Measurements from ENCODE around the gene ID3.
A peak's percentile ranks its signal among the peaks of the same experiment; 100 is the strongest.
"Not testable (repeated sequence)": the region's sequence is repeated elsewhere in the genome, so short reads cannot be mapped to it uniquely, and the experiment has no call there.

Gene ID3

GRCh38 chr1:23554127-23554480, 5.2 kb downstream of the ID3 start:
- FAIRE-seq, result no peak
- no peak for DNase-seq (ENCODE audit: insufficient read length, low spot score)

DNA sequence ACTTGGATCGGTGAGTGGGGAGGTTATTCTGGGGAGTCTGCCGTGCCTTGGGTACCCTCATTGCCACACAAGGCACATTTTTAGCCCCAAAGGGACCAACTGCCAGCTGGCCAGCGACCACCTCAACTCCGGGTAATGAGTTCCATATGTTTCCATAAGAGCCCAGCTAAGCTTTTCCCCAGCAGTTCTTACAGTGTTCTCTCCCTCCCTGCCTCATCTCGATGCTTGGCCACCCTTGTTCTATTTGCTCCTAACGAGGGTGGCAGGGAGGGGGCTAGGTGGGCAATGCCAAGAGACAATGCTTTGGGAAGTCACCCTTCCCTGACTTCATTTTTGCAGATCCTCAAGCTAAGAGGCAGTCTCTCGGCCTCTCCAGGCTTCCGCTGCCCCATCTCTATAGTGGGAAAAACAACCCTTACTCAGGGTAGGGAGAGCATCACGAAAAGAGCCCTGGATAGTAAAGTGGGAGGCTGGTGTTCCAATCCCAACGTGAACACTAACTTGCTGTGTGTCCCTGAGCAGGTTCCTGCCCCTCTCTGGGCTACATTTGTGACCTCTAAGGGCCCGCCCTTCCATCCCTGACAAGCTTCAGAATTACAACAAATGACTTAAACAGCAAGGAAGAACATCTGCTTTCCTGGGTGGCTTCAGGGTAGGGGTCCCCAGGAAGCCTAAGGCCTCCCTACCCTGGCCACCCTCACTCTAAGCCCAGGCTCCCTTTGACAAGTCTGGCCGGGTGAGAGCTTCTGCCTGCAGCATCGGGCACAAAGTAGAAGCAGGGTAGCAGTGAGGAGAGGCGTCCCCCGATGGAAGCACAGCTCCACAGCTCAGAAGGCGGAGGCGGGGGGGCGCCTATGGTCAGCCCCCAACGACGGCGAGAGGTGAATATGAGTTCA, 5.8 kb downstream of the ID3 start:
- FAIRE-seq (no peak), DNase-seq (ENCODE audit: insufficient read length, low spot score) (no peak)

- DNase-seq (ENCODE audit: insufficient read length, low spot score) (no peak), FAIRE-seq (no peak)
Measured at GRCh38 chr1:23551849-23552248, 7.5 kb downstream of the ID3 start.

DNA sequence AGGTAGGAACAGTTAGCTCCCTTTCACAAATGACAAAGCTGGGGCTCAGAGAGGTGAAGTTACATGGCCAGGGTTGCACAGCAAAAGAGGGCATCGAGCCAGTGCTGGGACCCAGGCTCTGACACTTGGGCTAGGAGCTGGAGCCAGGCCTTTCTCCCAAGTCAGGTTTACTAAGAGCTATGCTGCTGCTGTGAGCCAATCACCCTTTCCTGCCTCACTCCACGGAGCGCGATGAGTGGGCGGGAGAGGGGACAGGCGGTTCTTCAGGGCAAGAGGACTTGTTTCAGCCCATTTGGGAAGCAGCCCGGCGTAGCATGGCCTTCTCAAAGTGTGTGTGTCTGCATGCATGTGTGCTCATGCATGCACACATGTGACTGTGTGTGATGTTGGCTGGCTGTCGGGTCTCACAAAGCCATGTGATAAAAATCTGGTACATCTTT, 10.6 kb downstream of the ID3 start:
- peak; percentile 39 for FAIRE-seq
- no peak for DNase-seq (ENCODE audit: insufficient read length, low spot score)

DNA sequence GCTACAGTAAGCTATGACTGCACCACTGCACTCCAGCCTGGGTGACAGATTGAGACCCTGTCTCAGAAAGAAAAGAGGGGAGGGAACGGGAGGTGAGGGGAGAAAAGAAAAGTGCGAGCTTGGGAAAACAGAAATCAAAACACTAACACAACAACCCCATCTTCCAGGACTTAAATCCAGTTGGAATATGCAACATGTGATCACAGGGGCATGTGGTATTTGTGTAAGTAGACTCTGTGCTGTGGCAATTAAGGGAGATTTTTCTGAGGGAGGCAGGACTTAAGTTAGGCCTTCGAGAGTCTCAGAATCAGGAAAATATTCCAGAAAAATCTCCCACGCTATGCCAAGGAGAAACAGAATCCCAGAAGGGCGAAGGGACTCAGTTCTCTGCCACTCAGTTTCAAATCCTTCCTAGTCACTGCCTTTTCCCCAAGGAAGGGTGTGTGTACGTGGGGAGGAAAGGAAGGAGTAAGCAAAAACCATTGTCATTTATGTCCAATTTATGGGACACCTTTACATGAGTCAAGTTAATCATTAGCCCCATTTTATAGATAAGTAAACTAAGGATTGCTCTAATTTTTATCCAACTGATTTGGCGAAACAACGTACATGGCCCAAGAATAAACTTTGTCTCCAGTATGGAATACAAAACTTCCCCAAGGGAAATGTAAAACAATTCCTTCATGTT, 12.3 kb downstream of the ID3 start:
- FAIRE-seq (no peak), DNase-seq (ENCODE audit: insufficient read length, low spot score) (no peak)

DNA sequence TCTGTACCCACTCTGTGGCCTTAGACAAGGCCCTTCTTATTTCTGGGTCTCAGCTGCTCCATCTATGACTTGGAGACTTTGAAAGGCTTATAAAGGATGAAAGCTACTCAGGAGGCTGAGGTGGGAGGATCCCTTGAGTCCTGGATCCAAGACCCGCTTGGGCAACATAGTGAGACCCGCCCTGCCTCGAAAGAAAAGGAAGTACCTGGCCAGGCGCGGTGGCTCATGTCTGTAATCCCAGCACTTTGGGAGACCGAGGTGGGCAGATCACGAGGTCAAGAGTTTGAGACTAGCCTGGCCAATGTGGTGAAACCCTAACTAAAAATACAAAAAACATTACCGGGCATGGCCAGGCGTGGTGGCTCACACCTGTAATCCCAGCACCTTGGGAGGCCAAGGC, 13.4 kb downstream of the ID3 start:
- no peak for FAIRE-seq
- DNase-seq (ENCODE audit: insufficient read length, low spot score), result no peak

DNA sequence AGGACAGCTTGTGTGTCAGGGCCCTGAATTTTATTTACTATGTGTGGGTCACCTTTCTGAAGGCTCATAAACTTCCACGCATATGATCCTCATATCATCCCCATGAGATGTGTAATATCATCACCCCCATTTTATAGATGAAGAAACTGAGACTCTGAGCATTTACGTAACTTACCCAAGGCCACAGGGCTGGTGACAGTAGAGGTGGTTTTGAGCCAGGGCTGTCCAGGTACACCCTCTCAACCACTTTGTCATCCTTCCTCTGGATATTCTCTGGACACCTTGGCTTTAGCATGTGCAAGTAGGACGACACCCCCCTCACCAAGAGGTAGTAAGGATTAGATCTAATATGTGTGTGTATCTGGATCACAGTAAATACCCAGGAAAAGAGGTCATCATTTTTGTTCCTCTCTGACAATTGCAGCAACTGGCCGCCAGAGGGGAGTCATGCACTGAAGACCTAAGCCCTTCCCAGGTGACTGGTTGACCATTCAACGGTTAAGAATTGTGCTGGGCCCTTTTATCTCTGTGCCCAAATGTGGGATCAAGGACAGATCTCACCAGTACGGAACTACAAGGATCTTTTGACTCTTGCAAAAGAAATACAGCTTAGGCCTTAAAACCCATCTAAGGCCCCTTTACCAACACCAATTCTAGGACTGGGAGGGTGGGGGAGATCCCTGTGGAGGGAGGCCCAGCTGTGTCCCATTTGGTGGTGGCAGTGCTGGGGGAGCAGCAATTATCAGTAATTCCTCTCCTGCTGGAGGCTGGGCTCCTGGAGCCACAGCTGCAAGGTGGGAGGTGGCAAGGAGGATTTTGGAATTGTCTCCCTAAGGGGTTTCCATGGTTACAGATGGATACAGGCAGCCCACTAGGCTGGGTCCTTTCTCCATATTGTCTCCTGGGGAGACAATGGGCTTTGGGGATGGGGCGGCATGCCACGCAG, 14.6 kb downstream of the ID3 start:
- DNase-seq (ENCODE audit: insufficient read length, low spot score) (no peak), FAIRE-seq (peak; percentile 93)

DNA sequence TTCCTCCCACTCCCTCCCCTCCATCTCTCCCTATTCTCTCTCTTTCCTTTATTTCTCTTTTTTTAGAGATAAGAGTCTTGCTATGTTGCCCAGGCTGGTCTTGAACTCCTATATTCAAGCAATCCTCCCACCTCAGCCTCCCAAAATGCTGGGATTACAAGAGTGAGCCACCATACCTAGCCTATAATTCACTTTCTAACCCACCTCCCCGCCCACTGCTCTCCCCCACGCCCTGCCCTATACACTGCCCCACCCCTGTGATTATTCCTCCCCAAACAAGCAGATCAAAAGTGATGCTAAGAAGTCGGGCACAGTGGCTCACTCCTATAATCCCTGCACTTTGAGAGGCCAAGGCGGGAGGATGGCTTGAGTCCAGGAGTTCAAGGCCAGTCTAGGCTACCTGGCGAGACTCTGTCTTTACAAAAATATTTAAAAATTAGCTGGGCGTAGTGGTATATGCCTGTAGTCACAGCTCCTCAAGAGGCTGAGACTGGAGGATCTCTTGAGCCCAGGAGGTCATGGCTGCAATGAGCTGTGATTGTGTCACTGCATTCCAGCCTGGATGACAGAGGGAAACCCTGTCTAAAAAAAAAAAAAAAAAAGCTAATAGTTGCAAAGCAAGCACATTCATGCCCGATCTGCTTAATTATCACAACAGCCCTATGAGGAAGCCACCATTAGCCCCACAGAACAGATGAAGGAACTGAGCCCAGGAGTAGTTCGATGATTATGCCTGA, 15.4 kb downstream of the ID3 start:
- DNase-seq (ENCODE audit: insufficient read length, low spot score), result no peak
- FAIRE-seq, result no peak

GRCh38 chr1:23542940-23543339, 16.4 kb downstream of the ID3 start:
- DNase-seq (ENCODE audit: insufficient read length, low spot score); FAIRE-seq: not testable (repeated sequence)

DNA sequence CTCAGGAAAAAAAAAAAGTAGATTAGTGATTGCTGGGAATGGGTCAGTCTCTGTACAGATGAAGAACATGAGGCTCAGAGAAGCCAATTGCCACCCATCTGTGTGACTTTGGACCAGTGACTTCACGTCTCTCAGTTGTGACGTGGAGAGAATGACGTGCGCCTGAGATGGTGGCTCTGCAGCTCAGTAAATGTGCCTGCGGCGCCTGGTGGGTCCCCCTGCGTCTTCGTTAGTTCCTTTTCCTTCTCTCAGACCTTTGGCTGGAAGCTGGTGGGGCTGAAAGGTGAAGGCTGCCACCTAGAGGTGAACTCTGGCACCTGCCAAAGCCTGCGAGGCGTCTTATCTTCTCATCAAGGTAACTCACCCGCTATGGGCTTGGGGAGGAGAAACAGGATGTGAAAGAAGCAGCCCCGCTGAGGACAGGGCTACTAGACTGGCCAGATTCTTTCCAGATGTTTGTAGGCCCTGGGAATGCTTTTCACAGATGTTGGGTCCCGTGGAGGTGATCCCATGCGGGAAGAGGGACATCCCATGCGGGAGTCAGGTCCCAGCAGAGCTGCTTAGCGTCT, 19.5 kb downstream of the ID3 start:
- FAIRE-seq, result peak; percentile 94

GRCh38 chr1:23537296-23537973, 21.9 kb downstream of the ID3 start:
- no peak for FAIRE-seq
- no peak for DNase-seq (ENCODE audit: insufficient read length, low spot score)

More for the DNA sequence above, 19.5 kb downstream of the ID3 start:
- DNase-seq (ENCODE audit: insufficient read length, low spot score), result peak; percentile 86

DNA sequence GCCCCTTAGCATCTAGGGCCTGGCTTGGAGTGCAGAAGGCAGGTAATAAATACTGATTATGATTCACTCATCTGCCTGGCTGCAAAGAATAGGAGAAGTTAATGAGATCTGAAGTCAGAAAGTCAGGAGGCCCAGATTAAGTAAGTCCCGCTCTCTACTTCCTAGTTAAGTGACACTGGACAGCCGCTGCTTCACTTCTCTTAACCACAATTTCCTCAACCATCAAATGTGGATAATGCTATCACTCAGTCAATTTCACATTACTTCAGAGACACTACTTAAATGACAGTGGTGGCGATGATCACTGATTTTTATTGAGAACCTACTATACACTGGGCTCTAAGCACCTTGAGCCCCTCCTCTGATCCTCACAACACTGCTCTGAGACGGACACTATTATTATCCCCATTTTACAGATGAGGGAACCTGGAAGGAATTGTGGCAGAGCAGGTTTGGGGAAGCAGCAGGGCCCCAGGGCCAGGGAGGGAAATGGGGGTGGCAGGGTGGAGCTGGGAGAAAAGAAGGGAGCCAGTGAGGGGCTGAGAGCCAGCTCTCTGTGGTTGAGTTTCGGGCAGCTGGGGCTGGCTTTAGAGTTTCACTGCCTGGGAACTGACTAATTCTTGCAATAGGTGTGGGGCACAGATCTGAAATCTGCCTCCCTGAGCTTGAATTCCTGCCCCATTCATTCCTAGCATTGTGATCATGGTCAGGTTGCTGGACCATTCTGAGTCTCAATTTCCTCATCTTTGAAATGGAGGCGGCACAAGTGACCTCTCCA, 25.9 kb downstream of the ID3 start:
- DNase-seq (ENCODE audit: insufficient read length, low spot score) (no peak), FAIRE-seq (no peak)

DNA sequence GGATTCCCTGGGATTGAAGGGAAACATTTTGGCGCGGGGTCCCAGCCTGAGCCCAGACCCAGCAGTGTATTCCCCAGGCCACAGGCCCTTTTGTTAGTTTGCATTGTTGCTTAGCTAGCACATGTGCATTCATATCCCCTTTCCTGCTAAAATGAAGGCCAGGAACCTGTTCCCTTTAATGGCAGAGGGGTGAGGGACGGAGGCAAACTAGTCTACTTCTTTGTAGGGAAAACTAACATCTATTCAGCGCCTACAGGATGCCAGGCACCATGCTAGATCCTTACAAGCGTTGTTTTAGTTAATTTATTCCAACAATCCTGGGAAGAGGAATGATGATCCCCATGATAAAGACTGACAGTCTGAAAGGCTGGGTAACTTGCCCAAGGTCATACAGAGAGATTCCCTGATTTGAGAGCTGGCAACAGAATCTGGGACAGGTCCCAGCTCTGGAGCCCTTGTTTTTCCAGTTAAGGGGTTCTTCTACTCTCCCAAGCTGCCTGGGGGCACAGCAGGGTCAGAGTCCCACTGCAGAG, 27.7 kb downstream of the ID3 start:
- no peak for DNase-seq (ENCODE audit: insufficient read length, low spot score)
- FAIRE-seq, result peak; percentile 37

DNA sequence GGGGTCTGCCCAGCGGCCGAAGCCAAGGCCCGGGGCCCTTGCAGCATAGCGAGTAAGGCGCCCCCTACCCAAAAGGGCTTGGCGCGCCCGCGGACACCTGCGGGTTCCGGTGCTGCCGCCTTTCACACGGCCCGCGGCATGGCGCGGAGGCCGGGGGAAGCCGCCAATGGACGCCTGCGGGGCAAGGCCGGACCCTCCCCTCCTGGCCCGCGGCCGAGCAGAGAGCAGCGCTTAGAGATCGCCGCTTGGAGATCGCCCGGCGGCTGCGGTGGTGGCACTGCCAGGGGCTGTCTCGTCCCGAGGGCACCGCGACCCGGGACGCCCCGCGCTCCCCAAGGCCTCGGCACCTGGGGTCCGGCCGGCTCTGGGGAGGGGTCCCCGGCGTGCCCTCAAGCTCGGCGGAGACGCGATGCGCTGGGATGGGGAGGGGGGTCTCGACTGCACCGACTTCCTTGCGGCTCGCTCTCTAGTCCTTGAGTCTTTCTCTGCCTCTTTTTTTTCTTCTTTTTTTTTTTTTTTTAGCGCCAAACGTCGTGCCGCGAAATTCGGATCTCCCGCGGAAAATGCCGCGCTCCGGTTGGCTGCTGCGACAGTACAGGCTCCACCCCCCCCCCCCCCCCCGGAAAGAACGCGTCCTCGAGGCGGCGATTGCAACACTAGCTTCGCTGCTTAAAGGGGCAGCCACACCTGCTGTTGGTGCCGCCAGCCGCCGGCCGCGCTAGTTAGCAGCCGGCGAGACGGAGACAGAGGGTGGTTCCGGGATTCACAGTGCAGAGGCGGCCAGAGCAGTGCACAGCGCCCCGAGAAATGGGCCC, 28.3 kb downstream of the ID3 start, which contains the start of gene E2F2:
Gene E2F2 (minus strand): TSS at position 487 of the 815 bp plus-strand sequence. CDS start 440 bp downstream, at position 47.
- DNase-seq (ENCODE audit: insufficient read length, low spot score), result peak; percentile 73
- peak; percentile 67 for FAIRE-seq

- DNase-seq (ENCODE audit: insufficient read length, low spot score), result no peak
- FAIRE-seq, result no peak
Measured at GRCh38 chr1:23530087-23530746, 29.1 kb downstream of the ID3 start.

DNA sequence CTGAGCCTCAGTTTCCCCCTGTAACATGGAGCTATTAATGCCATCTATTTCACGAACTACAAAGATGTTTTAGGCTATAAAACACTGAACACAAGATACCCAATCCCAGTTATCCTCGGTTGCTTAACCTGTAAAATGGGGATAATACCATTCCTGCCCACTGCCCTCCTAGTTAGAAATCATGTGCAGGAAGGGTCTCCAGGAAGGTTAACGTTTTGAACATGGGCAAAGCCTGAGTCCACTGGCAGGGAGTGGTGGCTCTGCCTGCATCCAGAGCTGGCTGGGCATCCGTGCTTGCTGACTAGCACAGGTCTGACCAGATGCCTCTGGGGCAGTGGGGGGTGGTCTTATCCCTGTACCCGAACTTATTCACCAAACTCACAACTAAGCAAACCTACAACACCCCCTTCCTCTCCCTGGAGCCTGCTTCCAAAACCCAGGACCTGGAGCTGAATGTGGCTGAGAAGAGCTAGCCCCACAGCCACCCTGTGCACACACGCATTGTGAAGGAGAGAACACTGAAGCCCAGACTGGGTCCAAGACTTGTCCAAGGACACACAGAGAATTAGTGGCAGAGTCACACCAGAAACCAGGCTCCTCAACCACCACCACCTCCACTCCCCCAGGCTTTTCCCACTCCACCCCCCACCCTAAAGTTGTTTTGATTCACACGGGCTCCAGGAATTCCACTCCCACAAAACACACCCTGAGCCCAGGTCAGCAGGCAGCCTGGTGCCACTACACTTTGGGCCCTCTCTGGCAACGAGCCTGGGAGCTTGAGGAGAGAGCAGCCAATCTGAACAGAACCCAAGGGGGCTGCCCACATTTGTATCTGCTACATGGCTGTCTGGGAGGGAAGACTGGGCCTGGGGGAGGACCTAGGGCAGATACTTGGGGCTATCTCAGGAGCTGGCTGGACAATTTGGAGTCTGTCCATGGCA, 29.9 kb downstream of the ID3 start:
- no peak for DNase-seq (ENCODE audit: insufficient read length, low spot score)
- FAIRE-seq, result no peak

Data from GM19239 (cell line).